DOHH2 (cell line): ENCODE results near the gene RGS17.

Experiments
- H3F3A ChIP-seq: fragments of 200-600 bp; sonication (generic), shearing (Covaris generic); 2 replicates; pipeline ENCODE4 v1.6.0; 2016; ENCODE audit warnings: antibody characterized with exemption, mild to moderate bottlenecking; ENCODE audit not compliant: control insufficient read depth, insufficient read depth
- H3K27ac ChIP-seq: fragments of 200-600 bp; sonication (generic); 2 replicates; pipeline ENCODE4 v1.5.1; 2014; ENCODE audit warnings: low read depth, mild to moderate bottlenecking, low read length, moderate library complexity
- H3K27me3 ChIP-seq: fragments of 200-600 bp; sonication (generic); 2 replicates; pipeline ENCODE4 v1.6.1; 2014; ENCODE audit warnings: mild to moderate bottlenecking, low read length, mixed read lengths; ENCODE audit not compliant: control insufficient read depth
- H3K36me3 ChIP-seq: fragments of 200-600 bp; sonication (generic); 2 replicates; pipeline ENCODE4 v1.6.1; 2014; ENCODE audit warnings: mild to moderate bottlenecking, low read length, moderate library complexity, mixed read lengths; ENCODE audit not compliant: control insufficient read depth
- H3K4me1 ChIP-seq: fragments of 200-600 bp; sonication (generic); 2 replicates; pipeline ENCODE4 v1.6.1; 2014; ENCODE audit warnings: mild to moderate bottlenecking, low read length, mixed read lengths; ENCODE audit not compliant: control insufficient read depth
- H3K4me2 ChIP-seq: fragments of 200-600 bp; sonication (generic); 2 replicates; pipeline ENCODE4 v1.6.0; 2014; ENCODE audit warnings: mild to moderate bottlenecking, low read length, moderate library complexity
- H3K4me3 ChIP-seq: fragments of 200-600 bp; sonication (generic); 2 replicates; pipeline ENCODE4 v1.5.1; 2014; ENCODE audit warnings: mild to moderate bottlenecking, low read length, mixed read lengths
- H3K79me2 ChIP-seq: fragments of 200-600 bp; sonication (generic); 2 replicates; pipeline ENCODE4 v1.6.1; 2014; ENCODE audit warnings: mild to moderate bottlenecking, low read length, mixed read lengths; ENCODE audit not compliant: control insufficient read depth
- H3K9me2 ChIP-seq: fragments of 200-600 bp; sonication (generic); replicated peaks from 2 replicates; pipeline ENCODE4 v1.6.1; 2014; ENCODE audit warnings: mild to moderate bottlenecking, low read length, mixed read lengths; ENCODE audit not compliant: control insufficient read depth
- H3K9me3 ChIP-seq: fragments of 200-600 bp; sonication (generic); 2 replicates; pipeline ENCODE4 v1.6.1; 2014; ENCODE audit warnings: antibody characterized with exemption, low read length, mixed read lengths; ENCODE audit not compliant: control insufficient read depth, insufficient read depth
- H4K20me1 ChIP-seq: fragments of 200-600 bp; sonication (generic); 2 replicates; pipeline ENCODE4 v1.6.0; 2014; ENCODE audit warnings: low read depth, mild to moderate bottlenecking, antibody characterized with exemption, low read length, moderate library complexity; ENCODE audit not compliant: control insufficient read depth, insufficient read depth
- CTCF ChIP-seq: fragments of 200-600 bp; sonication (generic); IDR thresholded peaks from one replicate; pipeline ENCODE4 v1.5.1; 2014; ENCODE audit warnings: antibody characterized with exemption, mild to moderate bottlenecking, low read depth, low read length; ENCODE audit not compliant: poor library complexity, severe bottlenecking
- EZH2phosphoT487 ChIP-seq: fragments of 200-600 bp; sonication (generic); IDR thresholded peaks from 2 replicates; pipeline ENCODE4 v1.6.1; 2017; ENCODE audit warnings: borderline replicate concordance, mild to moderate bottlenecking, antibody characterized with exemption, low read length, moderate library complexity, mixed read lengths

RGS17 gene

GRCh38 chr6:153125032-153125431 lies 6.0 kb downstream of the RGS17 start:
- Histone ChIP-seq H3K36me3 (no peaks in the 10 kb centered on the region), H3K4me2 (no peak overlapping the region)

GRCh38 chr6:153123801-153124200 lies 7.3 kb downstream of the RGS17 start:
- no peaks in the 10 kb centered on the region for H4K20me1 ChIP-seq
- H3K9me3 ChIP-seq, result no peaks in the 10 kb centered on the region
- TF ChIP-seq CTCF (no peak), EZH2phosphoT487 (no peak)
- no peaks in the 10 kb centered on the region for H3K79me2 ChIP-seq
- no peaks in the 10 kb centered on the region for H3K36me3 ChIP-seq
- H3K4me1 ChIP-seq, result no peaks in the 10 kb centered on the region
- H3K27me3 ChIP-seq, result no peaks in the 10 kb centered on the region
- no peak overlapping the region for H3K27ac ChIP-seq
- no peak overlapping the region for H3K4me2 ChIP-seq
- H3F3A ChIP-seq, result no peaks in the 10 kb centered on the region
- H3K9me2 ChIP-seq, result no peaks in the 10 kb centered on the region
- H3K4me3 ChIP-seq, result no peak overlapping the region

More at GRCh38 chr6:153125032-153125431, 6.0 kb downstream of the RGS17 start:
- Histone ChIP-seq H3K79me2 (no peaks in the 10 kb centered on the region), H3F3A (no peaks in the 10 kb centered on the region), H3K27ac (no peak overlapping the region), H3K9me3 (no peaks in the 10 kb centered on the region), H4K20me1 (no peaks in the 10 kb centered on the region), H3K27me3 (no peaks in the 10 kb centered on the region), H3K4me3 (no peak overlapping the region), H3K9me2 (no peaks in the 10 kb centered on the region), H3K4me1 (no peaks in the 10 kb centered on the region)
- TF ChIP-seq EZH2phosphoT487 (no peak), CTCF (no peak)

- H4K20me1 ChIP-seq, result no peaks in the 10 kb centered on the region
- no peak overlapping the region for H3K4me2 ChIP-seq
- TF ChIP-seq EZH2phosphoT487 (no peak), CTCF (no peak)
- no peaks in the 10 kb centered on the region for H3F3A ChIP-seq
- H3K9me3 ChIP-seq, result no peaks in the 10 kb centered on the region
- H3K9me2 ChIP-seq, result no peaks in the 10 kb centered on the region
- H3K4me1 ChIP-seq, result no peaks in the 10 kb centered on the region
- no peak overlapping the region for H3K27ac ChIP-seq
- H3K36me3 ChIP-seq, result no peaks in the 10 kb centered on the region
- H3K79me2 ChIP-seq, result no peaks in the 10 kb centered on the region
- H3K27me3 ChIP-seq, result no peaks in the 10 kb centered on the region
- H3K4me3 ChIP-seq, result no peak overlapping the region
Measured at GRCh38 chr6:153121311-153121710, 9.8 kb downstream of the RGS17 start.
